Measurements from ENCODE around the gene C16orf95.
"Not testable (repeated sequence)": the region's sequence is repeated elsewhere in the genome, so short reads cannot be mapped to it uniquely, and the experiment has no call there.

C16orf95 gene, protein sequence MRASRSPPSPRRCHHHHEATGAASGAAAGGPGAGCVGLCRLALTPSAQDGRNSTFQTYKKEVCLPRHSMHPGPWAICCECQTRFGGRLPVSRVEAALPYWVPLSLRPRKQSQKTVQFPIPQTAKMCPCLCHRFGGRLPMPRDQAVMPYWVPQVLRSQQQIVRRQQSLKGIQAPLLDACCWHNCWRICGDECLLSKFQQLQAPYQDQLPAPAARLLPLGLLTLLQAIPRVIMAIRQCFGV

DNA sequence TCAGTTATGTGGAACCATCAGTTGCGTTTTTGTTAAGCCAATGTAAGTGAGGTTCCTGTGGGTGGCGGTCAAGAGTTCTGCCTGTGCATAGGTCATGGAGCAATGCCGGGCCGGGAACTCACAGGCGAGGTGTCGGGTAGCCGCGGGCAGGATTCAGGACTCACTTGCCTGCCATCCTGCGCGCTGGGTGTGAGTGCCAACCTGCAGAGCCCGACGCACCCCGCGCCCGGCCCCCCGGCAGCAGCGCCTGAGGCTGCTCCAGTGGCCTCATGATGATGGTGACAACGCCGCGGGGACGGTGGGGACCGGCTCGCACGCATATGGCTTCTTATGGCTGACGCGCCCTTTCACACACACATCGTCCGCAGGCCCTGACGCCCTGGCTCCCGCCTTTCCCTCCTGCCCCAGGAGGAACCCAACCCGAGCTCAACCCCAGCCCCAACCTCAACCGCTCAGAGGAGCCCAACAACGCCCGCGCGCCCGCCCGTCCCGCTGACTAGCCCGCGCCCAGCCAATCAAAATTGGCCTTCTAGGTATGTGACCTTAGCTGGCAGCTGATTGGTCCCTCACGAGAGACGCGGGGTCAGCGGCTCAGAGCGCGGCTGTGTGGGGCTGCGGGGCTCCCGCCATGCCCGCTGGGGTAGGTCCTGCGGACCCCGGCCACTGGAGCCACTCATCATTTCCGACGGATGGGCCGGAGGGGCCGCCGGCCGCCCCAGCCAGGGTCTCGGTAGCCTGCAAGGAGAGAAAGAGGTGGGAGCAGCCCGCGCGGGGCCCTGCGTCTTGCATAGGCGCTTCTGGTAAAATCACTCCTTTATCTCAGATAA lies at the start of gene C16orf95:
Gene C16orf95 (minus strand): TSS at position 470 of the 827 bp plus-strand sequence. CDS start 150 bp downstream, at position 320.
- peak; percentile 68 for DNase-seq

DNA sequence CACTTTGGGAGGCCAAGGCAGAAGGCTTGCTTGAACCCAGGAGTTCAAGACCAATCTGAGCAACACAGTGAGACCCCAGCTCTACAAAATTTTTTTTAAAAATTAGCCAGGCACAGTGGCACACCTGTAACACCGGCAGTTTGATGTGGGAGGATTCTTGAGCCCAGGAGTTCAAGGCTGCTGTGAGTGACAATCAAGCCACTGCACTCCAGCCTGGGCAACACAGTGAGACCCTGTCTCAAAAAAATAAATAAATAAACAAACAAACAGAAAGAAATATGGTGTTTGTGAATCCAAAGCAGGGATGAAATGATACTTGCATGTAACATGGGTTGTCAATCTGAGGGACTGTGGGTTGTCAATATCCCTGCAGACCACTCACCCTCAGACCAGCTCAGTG lies 49.7 kb upstream of the C16orf95 start:
- DNase-seq, result no peak

DNA sequence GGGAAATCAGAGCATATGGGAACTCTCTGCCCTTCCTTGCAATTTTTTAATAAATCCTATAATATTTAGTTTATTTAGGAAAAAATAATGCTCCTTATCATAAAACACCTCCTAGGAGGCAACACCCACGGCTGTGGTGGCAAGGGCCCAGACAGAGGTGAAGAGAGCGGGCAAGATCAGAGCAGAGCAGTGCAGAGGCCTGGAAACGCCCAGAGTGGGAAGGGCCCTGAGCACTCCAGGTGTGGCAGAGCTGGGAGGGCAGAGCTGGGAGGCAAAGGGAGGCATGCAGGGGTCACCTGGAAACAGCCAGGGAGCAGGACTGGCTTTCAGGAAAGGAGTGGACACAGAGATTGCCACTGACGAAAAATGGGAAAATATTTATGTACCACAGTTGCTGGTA lies 49.1 kb upstream of the C16orf95 start:
- DNase-seq, result no peak

DNA sequence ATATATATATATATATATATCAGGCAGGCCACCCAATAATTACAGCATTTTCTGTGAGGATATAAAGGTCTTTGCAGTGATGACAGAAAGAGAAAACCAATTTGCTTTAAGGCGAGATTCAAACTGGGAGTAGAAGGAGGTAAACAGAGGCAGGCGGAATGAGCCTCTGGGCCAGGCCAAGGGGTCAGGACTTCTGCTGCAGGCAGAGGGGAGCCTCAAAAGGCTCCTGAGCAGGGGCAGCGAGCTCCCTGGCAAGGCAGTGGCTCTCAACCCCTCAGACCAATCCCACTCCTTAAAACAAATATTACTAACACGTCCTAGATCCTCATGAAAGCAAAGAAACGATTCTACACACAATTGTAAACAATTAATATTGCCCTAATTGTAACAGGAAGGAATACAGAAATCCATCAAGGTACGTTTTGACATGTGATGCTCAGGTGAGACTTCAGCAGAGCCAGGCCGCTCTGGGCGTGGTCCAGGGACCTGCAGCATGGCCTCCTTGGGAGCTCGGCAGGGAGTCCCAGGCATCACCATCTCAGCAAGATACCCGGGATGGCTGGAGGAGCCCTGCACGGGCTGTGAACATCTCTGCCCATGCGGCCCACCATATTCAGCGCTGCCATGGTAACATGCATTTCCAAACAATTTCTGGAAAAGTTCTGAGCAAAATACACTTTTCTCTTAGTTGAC lies 48.0 kb upstream of the C16orf95 start:
- no peak for DNase-seq

DNA sequence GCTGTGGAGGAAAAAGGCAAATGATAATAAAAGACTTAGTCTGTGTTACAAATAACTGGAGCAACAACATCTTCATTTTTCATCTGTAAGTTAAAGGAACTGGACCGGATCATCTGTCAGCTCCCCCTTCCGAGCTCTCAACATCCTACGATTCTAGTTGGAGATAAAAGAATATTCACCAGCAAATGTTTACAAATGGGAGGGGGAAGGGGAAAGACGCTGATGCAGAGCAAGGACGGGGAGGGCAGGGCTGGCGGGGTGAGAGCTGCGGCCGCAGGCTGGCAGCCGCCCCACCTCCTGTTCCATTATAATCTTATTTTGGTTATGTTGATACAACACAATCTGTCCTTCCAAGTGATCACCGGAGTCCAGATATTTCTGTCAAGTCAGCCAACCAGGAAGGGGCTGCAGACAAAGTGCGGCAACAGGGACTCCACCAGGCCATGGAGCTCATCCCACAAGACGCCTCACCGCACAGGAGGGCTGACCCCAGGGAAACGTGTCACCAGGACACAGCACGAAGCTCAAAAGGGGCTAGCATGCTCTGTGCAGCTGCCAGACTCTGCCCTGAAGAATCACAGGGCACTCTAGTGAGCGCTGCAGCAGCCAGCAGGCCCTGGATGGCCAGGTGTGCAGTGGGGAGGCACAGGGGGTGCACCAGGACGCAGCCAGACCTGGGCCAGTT lies 46.7 kb upstream of the C16orf95 start:
- no peak for DNase-seq

DNA sequence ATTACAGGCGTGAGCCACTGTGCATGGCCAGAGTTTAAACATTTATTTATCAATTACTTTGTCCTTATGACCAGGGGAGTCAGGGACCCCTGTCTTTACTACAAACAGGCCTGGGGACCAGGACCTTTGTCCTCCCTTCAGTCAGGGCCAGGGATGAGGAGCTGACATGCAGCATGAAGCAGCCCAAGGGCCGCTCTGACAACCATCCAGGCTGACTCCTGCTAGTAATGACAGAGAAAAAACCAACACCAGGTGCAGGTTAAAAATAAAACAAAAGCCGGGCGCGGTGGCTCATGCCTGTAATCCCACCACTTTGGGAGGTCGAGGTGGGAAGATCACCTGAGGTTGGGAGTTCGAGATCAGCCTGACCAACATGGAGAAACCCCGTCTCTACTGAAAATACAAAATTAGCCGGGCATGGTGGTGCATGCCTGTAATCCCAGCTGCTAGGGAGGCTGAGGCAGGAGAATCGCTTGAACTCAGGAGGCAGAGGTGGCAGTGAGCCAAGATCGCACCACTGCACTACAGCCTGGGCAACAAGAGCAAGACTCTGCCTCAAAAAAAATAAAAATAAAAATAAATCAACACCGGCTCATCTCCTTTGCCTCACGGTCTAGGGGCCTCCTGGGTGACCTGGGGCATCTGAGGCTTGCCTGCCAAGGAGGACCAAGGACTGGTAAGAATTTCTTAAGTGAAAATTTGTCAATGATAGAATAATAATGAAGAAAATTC lies 45.8 kb upstream of the C16orf95 start:
- DNase-seq, result not testable (repeated sequence)

DNA sequence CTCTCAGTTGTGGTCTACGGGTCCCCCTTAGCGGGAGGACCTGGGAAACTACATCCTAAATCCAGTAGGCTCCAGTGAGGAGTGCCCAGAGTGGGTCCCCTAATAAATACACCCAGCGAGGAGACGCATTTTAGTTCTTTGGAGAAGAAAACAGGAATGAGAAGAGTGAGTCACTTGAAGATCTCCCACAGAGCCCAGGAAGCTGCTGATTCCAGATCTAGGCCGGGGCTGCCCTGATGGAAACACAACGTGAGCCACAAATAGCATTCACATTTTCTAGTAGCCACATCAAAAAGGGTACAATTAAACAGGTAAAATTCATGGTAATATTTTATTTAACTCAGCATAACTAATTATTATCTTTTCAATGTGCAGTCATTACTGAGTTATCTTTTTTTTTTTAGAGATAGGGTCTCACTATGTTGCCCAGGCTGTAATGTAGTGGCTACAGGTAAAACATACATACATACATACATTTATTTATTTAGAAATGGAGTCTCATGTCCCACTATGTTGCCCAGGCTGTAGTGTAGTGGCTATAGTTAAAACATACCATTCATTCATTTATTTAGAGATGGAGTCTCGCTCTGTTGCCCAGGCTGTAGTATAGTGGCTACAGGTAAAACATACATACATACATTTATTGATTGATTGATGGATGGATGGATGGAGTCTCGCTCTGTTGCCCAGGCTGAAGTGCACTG lies 44.9 kb upstream of the C16orf95 start:
- DNase-seq, result no peak

DNA sequence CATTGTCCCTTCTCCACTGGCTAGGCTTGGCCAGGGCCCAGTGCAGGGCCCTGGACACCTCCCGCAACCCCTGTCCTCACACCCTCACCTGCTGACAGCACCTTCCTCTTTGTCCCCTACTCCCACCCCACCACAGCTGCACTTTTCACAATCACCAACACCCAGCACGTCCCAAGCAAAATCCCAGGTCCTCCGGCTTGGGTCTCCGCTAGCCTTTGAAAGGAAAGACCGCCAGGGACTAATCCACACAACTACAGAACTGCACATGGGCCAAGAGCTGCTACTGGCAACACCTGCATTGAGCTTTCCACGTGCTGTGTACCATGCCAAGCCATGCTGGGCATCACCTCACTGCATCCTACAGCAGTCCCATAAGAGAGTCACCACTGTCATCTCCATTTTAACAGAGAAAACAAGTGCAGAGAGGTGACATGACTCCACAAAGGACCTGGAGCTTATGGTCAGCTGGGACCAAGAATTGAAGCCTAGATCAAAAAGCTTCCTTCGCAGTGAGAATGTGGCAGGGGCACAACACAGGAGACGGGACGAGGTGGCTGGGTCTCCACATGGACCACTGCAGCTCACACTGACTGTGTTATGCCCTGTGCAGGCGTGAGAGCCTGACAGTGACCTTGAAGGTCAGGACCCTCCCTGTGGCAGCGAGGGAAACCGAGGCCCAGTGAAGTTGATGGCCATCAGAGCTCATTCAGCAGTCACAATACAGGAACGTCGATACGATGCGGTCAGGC lies 43.8 kb upstream of the C16orf95 start:
- DNase-seq, result no peak

DNA sequence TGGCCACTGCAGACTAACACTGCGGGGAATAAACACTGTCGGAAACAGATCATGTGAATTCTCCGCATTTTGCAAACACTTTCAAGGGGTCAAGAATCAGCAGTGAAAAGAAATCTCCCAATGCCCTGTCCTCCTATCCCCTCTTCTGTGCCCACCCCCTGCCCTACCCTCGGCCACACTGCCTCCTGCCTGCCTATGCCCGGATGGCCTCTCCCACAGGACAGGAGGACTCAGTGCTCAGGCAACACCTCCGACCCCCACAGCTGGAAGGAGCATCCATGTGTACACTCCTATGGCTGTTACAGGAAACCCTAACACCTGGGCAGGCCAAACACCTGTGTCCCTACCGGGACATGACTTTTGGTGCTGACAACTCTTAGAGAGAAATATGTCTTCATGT lies 41.9 kb upstream of the C16orf95 start:
- DNase-seq, result no peak

DNA sequence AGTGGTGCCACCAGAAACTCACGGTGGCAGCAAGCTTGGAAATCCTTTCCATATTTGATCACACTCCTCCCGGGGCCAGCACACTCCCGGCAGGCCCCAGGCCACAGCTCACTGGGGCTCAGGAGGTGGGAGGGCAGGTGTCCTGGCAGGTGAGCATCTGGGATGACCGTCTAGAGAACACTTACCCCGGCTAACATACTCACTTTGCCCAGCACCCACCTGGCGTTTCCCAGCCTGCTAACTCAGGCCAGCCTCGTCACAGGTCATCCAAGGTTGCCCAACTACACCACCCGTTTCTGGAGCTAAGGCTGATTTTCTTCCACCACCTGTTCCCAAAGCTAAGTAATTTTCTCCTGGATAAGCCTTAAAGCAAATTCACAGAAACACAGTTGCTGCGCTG lies 41.5 kb upstream of the C16orf95 start:
- no peak for DNase-seq

DNA sequence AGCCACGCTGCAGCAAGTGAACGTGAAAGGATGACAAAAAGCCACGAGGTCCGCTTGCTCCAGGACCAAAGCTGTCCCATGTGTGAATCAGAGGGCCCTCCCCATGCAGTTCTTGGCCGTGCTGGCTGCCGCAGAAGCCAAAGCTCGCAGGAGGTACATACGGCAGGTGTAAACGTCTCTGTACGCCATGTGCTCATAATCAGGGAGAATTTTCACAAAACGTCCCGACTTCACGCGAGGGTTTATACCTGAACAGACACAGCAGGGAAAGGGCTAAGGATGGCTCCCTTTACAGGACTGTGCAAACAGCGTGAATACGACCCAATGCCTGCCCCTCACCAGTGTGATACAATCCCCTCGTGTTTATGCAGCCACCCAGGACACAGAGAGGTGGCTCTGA lies 41.1 kb upstream of the C16orf95 start:
- no peak for DNase-seq

DNA sequence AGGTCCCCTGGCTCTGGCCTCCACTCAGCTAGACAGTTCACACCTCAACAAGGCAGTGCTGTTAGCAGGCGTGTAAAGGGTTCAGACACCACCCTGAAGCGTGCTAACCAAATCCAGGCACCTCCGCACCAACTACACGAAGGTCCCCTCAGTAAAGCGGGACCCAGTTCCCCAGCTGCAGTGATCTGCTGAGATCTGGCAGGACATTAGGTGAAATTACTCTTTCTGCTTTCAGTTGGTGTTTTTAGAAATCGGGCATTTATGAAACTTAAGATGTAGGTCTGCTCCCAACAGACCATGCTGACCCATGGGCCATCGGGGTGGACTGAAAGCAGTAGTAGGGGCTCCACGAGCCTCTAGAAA lies 39.3 kb upstream of the C16orf95 start:
- DNase-seq, result no peak

DNA sequence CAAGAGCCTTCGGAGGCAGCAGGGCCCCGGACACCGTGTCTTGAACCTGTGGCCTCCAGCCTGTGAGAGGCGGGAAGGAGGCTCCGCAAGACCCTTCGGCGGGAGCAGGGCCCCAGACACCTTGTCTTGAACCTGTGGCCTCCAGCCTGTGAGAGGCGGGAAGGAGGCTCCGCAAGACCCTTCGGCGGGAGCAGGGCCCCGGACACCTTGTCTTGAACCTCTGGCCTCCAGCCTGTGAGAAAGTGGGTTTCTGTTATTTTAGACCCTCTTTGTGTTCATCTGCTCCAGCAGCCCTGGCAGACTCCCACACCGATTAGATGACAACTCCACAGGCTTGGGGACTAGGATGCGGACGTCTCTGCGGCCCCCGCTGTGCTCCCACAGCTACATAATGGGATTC lies 36.4 kb upstream of the C16orf95 start:
- no peak for DNase-seq

DNA sequence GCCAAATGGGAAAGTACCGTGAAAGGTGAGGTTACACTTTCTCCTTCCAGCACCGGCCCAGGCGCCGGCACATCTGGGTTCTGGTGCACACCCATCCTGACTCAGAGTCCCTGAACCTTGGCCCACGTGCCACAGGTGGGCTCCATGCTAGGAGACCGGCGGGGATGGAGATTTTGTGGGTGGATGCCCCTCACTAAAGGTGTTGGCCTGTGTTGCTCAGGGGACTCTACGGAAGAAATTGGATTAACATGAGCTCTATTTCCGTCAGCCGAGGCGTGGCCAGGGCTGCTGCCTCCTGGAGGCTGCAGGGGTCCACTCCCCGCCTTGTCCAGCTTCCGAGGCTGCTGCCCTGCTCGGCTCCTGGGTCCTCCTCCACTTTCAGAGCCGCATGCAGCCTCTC lies 35.6 kb upstream of the C16orf95 start:
- no peak for DNase-seq

DNA sequence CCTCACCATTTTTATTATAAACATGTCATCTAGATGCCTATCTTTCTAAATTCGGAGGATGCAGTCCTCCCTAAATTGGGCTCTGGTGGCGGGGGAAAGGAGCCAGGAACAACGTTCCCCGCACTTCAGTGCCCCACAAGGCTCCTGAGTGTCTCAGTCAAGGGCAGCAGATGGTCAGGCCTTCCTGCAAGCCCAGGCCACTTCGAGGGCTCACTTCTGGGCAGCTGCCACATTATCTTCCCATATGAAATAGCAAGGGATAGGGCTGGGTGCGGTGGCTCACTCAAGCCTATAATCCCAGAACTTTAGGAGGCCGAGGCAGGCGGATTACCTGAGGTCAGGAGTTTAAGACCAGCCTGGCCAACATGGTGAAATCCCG lies 34.1 kb upstream of the C16orf95 start:
- no peak for DNase-seq

DNA sequence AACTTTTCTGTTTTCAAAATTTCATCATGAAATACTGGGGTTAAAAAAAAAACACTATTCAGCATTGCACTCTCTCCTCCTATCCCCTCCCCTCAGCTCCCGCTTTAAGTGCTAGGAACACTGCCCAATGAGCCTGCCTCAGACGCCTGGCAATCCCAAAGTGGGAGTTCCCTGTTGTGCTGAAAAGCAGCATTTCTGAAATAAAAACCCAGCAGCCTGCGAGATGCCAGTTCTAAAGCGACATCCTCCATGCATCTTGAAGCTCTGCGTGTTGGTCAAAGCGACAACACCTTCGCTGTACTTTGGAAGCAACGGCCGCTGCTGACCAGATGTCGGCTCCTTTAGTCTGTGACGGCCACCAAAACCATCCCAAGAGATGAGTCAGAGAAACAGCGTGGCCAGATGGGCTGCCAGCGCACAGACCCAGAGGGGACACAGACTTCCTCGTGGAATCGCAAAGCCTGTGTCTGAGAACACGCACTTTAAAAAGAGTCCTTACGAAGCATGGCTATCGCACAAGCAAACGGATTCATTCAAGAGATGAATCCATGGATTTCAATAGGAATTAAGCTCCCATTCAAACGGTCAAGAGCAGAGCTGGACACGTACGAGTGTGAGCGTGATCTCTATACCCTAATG lies 33.6 kb upstream of the C16orf95 start:
- no peak for DNase-seq

DNA sequence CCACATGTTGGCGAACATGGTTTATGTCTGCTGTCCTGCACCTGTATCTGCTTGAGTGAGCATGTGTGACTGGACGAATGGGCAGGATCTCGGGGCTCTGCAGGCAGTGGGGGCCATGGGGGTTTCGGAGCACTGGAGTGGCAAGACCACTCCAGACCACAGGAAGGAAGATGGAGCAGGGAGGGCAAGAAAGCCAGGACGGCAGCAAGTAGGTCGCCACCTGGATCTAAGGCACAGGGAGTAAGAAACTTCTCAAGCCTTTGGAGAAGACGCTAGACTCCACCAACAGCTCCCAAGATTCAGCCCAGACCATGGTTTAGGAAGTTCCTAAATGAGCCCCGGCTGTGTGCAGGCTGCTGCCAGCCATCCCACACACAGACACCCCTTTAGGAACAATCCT lies 32.8 kb upstream of the C16orf95 start:
- DNase-seq, result no peak

DNA sequence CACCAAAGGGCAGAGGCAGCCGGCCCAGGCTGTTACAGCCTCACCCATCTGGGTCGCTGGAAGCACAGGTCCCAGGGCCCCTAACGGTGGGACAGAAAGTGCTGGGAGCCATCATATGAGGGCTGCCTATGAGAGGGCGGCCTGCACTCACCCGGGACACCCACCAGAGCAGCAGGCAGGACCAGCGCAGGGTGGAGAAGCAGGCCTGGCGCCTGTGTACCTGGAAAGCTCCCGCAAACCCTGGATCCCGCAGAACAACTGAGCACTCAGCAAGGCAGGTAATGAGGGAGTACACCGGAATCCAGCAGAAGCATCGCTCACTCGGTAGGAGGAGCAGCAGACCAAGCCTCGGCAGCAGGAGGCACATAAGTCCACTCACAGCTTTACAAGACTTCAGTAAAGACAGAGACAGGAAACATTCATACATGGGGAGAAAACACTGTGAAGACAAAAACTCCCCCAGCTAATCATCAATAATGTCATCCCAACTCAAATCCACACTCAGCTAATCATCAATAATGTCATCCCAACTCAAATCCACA lies 31.5 kb upstream of the C16orf95 start:
- no peak for DNase-seq

DNA sequence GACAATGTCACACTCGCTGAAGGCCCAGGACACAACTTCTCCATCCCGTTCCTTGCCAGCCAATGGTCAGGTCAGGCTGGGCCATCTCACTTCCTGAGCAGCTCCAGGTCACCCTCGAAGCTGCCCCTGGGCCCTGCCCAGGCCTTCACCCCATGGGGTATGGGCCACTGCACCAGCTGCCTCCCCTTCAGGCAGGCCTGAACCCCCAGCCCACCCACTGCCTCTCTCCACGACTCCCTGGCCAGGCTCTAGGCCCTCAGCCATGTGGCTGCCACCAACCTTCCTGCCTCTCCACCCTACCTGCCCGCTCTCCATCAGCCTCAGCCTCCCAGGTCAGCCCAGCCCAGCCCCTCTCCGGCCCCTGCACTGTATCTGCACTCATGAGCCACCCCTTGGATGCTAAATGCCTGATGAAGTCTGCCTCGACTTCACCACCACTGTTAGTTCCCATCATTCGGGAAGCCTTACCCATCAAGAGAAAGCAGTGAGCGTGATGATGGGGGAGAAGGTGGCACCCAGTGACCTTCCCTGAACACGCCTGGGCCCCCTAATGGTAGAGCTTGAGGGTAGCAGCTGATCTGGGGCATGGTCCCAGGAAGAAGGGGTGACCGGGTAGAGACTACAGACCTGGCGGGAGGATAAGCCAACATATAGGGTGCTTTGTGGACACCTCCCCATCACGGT lies 30.9 kb upstream of the C16orf95 start:
- DNase-seq, result no peak

DNA sequence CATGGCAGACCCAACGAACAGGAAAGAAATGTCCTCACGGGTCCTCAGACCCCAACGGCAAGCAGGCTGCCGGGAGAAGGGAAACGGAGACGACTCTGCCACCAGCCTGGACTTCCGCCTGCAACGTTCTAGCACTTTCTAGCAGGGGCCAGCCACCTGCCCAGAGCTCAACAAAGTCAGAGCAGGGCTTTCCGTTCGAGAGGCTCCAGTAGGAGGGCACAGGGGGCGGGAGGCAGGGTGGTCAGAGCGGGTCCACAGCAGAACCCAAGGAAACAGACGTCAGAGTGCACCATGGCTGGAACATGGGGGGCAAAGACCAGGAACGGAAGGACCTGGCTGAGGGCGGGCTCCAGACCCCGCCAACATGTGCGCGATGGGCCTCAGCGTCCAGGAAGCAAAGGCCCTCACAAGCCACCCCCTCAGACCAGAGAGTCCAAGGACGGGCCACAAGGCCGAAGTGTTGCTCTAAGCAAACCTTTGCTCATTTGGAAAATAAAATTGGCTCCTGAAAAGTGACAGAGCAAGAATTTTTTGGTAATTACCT lies 29.4 kb upstream of the C16orf95 start:
- no peak for DNase-seq
